OCI-LY1 (cell line): Measurements from ENCODE around the gene NUP214.

Experiments
- CTCF ChIP-seq: fragments of 200-600 bp; sonication (generic), shearing (Covaris generic); IDR thresholded peaks from 2 replicates; pipeline ENCODE4 v1.5.1; 2017; ENCODE audit warnings: mild to moderate bottlenecking, antibody characterized with exemption, low read length, moderate library complexity, mixed read lengths
- EZH2 ChIP-seq: fragments of 200-600 bp; sonication (generic), shearing (Covaris generic); IDR thresholded peaks from 2 replicates; pipeline ENCODE4 v1.8.0; 2017; ENCODE audit warnings: borderline replicate concordance, mixed run types, mild to moderate bottlenecking, antibody characterized with exemption, low read length, moderate library complexity, mixed read lengths

GRCh38 chr9:131095666-131096268 is 29.6 kb upstream of the NUP214 start:
- TF ChIP-seq EZH2, result no peak
- TF ChIP-seq CTCF, result no peak
